Glomerular visceral epithelial cell (primary cell): ENCODE measurements around the gene CETN1.

ENCODE experiments used
- DNase-seq: peaks from one replicate; pipeline ENCODE4 v3.0.0-alpha.2; 2016; ENCODE audit errors: extremely low spot score

The CETN1 gene

DNA sequence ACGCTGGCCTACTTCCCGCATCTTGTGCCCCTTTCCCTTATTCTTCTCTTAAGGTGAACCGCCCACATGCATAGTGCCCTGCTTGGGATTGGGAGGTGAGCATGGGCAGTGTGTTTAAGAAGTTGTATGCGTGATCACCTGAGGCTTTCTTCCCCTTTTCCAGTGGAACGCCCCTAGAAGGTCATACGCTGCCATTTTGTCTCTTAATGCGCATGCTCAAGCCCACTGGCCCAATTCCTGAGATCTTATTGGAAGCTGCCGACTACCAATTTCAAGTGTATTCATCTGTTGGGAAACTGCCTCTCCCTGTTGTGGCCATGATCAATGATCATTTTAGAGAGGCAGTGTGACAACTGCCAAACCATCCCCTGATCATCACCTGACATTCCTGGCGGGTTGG lies 3.3 kb upstream of the CETN1 start:
- no peak for DNase-seq

DNA sequence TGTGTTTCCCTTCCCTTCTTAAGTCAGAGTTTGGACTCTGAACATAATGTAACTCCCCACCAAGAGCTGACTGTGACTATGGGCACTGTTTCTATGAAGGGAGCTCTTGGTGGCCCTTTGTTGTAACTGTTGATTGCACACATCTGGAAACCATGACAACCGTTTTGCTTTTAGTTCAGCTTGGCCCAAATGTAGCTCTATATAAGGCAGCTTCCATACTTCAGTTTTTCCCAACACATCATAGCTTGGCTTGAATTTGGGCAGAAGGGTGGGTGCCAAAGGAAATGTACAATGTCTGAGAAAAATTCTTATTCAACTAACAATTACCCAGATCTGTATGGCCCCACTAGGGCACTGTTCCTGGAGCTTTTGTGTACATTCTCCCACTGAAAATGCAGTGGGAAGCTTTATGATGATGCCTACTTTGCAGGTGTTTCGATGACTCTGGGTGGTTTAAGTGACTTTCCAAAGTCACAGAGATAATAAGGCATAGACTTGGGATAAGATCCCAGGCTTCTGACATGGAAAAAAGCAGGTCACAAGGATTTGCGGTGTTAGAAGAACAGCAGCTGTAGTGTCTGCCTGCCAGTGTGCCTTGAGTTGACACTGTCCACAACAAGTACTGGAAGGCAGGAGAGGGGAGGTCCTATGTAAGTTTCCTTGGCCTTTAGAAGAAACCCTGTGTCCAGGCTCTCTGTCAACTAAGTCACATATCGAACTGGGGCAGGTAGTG lies 2.4 kb upstream of the CETN1 start:
- DNase-seq: no peak

DNA sequence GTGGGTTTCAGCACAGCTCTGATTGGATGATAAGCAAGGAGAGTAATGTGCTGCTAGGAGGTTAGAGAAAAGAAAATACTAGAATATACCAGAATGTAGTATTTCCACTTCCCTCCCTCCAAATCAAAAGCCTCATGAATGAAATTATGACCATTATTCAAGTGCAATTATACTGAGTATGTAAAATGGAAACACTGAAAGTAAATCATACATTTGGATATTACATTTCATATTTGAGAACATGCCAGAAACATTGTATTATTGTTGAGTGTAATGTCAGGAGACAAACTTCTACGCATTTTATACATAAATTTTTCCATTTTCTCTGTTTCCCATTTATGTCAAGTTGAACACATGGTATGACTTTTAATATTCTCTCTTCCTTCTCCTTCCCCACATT lies 942 bp upstream of the CETN1 start:
- no peak for DNase-seq

DNA sequence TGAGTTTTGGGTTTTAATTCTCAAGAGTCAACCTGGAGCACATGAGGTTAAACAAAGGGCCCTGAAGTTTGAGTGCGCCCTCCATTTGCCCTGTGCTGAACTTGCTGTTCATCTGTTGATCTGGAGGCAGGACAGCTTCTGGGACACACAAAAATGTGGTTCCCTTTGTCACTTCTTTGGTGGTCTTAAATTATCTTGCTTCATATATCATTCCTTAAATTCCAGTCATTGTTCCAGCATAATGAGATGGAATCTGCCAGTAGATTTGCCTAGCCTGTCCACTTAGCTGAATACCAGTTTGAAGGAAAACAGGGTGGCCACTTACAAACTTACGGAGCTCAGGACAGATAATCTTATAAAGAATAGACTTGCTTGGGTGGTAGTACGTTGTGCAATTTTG lies 916 bp downstream of the CETN1 start:
- no peak for DNase-seq

DNA sequence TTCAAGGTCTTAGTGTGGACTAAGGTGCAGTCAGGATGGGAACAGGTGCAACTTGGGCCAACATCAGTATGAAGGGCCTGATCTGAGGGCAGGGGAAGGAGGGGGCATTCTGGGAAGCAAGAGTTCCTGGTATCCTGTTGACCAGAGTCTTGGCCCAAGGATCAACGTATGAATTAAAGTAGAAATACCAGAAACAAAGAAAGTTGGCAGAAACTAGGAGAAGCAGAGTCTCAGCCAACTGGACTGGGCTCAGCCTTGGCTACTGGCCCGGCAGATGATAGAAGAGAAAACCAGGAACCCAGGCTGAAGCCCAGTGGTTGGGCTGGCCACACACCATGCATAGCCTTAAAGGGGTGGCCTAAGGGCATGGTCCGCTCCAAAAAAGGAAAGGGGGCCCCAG lies 2.3 kb downstream of the CETN1 start:
- no peak for DNase-seq

DNA sequence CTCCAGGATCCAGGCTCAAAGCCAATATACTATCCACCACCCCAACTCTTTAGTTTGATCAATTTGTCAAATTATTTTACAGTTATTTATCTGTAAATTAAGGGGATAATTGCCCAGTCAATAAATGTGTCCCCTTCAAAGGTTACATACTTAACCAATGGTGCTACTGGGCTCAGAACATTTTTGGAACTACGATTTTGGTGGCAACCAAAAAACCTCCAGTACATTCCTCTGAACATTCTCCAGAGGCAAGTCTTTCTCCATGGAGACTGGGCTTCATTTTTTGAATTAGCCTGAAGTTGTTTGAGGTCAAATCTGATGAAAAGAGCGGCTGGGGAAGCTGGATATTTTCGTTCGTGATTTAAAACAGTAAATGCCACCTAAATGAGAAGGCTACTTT lies 14.9 kb downstream of the CETN1 start:
- no peak for DNase-seq

DNA sequence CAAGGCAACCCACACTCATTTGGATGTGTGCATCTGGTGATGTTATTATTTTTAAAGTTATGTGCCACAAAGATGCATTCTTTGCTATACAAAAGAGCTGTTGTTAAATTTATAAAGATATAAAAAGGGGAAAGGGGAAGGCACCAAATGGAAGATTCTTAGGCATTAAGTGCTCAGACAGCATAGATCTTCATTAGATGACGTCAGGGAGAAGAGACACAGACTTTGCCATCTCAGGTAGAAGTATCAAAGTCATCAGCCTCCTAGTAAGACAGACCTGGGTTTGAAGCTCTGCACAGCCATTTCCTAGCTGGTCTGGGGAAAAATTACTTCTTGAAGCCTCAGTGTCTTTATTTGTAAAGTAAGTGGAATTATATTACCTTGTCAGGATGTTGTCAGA lies 15.4 kb downstream of the CETN1 start:
- no peak for DNase-seq

DNA sequence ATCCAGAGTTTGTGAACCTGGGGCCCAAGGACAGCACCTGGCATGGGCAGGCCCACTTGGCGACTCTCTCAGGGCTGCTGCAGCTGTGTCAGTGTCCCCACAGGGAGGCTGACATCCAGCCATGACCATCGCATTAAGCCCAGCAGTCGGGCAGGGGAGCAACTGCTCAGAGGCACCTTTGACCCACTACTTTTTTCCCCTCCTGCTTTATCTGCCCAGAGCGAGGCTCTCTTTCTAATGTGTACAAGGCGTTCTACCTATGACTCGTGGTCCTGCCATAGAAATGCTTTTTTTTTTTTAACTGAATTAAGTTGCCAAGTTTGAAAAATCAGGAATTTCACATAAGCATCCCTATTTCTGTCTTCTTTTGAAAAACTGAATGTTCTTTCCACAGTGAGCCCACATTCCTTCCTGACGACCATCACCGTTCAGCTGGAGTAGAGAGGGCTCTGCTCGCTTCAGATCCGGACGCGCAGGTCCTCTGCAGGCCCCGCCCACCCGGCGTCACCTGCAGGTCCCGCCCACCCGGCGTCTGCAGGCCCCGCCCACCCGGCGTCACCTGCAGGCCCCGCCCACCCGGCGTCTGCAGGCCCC lies 16.2 kb downstream of the CETN1 start:
- DNase-seq: peak; percentile 70

DNA sequence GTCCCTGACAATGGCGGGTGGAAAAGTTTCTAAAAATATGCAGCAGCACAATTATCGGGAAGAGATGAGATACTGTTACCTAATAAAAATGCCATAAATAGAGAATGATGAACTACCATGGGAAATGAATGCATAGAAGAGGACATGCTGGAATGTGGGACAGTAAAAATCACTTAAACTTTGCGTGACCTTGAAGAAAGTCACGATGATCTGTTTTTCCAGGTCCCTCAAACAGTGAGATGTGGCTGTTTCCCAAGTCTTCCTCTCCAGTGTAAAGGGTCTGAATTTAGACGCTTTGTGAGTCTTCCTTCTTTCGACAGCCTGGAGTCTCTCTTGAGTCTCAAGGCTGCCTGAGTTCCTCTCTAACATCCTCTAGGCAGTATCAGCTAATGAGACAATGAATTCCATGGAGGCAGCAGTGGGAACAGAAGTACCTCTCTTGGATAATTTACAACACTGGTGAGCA lies 18.0 kb downstream of the CETN1 start:
- no peak for DNase-seq

DNA sequence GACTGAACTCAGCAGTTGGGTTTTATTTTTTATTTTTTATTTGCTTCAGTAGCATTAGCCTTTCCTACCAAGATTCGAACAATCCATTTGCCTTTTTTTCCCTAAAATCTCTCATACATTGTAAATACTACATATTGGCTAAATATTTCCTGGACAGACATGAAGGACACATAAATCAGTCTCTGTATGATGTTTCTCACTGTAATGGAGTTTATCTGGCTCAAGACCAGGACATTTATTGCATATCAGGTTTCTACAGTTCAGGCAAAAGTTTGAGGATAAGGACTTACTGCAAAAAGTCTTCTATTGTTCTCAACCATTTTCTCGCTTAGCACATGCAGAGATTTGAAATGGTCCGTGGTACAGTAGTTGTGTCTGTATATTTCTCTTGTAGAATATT lies 19.9 kb downstream of the CETN1 start:
- no peak for DNase-seq

DNA sequence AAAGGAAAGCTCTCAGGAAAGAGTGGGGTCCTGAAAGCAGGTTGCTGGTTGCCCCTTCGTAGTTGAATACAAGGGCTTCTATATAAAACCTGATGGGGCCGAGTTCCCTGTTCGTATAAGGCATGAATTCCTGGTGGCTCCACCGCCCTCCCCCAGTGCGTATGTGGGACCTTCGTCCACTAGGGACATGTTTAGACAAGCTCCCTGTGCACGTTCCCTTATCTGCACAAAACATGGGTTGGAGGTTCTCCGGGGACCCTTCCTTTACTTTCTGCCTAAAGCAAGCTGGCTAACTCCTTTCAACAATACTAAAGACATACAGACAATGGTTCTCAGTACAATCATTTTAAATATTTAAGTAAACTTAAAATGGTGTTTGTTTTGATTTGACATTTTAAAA lies 24.6 kb downstream of the CETN1 start:
- no peak for DNase-seq

DNA sequence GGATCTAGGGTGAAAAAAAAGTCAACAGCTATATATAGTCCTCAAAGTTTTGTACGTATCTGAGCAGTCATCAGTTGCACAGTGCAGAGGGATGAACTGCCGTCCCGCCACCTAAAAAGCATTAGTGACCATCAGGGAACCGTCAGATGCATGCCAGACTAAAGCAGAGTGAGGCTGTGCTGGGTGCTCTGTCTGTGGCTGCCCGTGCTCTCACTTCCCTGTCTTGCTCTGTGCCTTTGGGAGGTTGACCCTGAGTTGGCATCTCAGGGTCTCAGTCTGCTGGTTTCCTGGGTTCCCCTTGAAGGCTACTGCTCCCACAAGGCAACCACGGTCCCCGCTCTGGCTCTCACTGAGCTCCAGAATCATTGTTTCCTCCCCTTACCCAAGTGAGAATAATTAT lies 27.8 kb downstream of the CETN1 start:
- DNase-seq: no peak

DNA sequence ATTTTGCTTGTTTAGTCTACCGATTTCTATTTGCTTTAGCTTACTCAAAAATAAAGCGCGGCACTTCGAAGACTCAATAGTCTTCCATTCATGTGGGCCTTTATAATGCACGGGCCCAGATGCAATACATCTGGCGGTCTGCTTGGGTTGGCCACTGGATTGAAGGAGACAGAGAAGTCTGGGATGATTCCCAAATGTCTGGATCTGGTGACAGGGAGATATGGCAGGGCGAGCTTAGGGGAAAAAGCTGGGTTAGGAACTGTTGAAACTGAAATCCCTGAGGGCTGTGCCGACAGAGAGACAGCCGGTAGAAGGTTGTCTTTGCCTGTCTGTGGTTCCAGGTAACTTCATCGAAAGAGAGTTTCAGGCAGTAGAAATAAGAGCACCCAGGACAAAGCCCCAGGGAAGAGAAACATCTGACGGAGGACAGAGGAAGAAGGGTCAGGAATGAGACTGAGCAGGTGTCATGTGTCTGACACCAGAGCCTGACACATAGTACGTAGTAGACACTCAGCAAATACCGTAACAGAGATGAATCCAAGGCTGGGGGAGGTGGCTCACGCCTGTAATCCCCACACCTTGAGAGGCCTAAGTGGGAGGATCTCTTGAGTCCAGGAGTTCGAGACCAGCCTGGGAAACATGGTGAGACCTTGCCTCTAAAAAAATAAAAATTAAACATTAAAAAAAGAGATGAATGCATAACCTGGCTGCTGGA lies 30.2 kb downstream of the CETN1 start:
- DNase-seq: no peak

DNA sequence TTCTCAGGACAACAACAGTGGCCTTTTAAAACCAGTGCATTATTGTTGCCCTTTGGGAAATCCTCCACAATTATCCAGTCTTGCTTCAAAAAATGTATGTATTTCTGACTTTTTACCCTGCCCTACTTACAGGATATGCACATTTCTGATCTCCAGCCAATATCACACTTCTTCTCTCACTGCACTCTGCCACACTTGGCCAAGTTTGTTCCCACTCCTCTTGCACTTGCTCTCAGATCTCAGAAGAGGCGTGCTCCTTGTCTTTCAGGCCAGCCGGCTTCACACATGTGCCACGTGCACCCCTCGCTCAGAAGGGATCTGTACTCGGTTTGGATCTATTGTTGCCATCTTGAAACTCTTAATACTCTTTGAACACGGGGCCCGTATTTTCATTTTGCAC lies 32.0 kb downstream of the CETN1 start:
- DNase-seq: no peak

DNA sequence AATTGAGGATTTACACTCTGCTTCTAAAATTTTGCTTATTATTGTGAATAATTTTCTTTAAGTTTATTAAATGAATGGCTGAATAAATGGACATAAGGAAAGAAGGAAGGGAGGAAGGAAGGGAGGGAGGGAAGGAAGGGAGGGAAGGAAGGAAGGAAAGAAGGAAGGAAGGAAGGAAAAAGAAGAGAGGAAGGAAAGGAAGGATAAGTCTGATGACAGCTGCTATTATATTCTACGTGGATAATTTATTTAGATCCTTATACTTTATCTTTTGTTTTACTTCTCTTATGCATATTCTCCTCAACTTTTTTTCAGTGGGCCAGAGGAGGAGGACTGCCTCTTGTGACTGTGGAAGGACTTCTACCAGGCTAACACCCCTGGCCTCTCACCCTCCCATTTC lies 34.0 kb downstream of the CETN1 start:
- no peak for DNase-seq

DNA sequence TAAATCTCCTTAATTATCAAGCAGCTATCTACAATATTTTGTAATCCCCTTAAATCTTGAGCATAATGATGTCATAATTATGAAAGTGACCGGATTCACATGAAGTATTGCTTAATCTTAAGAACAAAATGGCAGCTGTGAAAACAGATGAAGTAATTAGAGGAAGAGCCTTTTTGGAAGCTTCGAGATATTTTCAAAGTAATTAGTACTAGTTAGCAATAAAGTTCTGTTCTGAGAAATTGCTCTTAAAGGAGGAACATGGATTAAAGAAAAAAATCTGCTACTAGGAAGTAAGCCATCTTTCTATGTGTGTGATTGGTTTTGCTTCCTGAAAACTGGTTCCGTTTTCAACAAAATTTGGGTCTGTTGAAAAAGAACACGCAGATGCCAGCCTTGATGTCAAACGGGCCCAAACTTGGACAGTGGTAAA lies 34.9 kb downstream of the CETN1 start:
- DNase-seq: no peak

DNA sequence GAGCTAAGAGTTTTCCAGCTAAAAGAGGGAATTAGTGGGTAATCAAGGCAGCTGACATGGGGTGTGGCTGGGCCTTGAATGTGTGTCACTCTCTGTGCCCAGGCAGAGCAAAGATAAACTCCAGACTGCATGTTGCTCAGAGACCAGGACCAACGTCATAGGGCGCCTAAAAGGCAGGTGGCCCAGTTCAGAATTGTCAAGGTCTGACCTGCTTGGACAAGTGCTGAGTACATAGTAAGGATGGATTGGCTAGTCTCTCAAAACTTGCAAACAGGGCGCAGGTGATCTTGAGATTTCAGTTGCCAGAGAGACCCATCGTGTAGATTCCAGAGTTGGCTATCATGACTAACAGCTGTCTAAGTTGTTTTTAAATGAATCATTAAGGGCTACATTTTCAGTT lies 35.6 kb downstream of the CETN1 start:
- no peak for DNase-seq

DNA sequence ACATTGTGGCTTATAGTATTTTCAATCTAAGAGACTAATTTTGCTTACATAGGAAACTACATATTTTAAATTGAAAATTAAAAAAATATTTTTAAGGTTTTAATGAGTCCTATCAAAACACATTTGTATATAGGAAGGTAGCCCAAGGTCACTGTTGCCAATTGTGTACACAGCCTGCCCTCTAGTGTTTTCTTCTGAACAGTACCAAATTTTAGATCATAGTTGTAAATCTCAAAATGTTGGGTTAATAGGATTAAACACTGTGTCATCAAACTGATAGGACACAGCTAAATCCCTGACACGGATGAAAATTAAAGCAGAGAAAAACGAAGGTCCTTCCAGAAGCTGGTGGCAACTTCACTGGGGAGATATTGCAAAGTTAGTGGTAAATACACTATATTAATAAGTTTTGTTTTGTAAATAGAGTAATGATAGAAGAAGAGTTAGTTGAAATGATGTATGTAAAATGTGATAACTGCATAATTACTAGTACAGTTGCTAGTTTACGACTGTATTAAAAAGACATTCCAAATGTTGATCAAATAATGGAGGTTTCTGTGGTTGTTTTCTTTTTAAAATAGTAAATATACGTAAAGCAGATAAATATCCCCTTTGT lies 36.3 kb downstream of the CETN1 start:
- DNase-seq: peak; percentile 40

DNA sequence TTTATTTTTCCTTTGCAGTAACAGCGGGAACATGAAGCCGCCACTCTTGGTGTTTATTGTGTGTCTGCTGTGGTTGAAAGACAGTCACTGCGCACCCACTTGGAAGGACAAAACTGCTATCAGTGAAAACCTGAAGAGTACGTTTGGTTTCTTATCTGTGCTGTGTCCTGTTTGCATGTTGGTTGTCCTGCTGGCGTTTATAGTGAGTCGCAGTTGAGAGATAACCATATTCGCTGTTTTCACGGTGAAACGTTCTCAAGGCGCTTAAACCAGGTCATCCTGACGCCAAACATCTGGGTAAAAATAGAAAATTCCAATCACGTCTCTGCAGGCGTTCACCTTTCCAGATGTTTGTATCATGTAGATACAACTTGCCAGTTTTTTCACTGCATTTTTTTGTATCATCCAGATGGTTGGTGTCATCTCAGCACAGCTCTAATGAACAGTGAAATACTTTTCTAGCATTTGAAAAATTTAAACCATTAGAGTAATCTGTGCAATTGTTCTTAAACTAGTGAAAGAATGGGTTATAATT lies 37.9 kb downstream of the CETN1 start:
- DNase-seq: no peak

DNA sequence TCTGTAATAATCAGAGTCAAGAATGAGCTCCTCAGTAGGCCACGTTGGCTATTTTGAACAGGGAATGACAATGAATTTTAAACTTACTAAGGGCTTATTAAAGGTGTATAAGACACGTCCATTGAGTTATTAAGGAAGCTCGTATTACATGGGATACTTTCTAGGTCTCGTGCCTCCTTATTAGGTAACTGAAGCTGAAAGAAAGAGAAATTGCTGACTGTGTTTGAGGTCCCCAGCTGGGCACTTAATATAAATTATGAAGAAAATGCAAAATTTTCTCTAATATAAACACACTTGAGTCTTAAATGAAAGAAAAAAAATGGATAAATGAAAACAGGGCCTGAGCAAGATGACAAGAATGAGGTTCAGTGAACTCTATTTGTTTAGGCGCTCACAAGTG lies 38.4 kb downstream of the CETN1 start:
- no peak for DNase-seq

DNA sequence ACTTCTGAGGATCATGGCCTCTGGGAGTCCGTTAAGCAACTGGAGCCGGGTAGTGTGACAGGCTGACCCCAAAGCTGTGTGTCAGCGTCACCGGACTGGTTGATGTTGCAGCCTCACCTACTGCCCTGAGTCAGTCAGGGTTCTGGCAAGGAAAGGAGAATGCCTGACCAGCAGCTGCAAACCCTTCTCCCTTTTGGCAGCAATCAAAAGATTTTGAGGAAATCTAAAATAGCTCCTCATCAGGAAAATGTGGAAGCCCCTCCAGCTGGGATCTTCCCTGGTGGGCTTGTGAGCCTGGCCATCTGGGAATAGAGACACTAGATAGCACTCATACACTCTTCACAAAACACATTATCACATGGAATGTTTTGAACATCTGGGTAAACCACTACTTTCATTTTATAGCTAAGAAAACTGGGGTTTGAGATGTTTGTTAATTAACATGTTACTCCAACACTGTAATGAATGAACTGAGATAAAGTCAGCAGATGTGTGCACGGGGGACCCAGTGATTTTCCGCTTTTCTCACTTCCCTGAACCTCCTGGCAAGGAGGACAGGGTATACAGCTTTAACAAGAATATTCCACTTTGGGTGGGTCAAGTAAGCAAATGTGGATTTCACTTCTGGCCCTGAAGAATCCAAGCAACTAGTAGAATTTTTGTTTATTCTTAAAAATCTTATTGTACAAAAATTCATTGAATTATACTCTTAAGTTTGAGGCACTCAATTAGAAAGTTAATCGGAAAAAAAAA lies 41.3 kb downstream of the CETN1 start:
- DNase-seq: no peak

DNA sequence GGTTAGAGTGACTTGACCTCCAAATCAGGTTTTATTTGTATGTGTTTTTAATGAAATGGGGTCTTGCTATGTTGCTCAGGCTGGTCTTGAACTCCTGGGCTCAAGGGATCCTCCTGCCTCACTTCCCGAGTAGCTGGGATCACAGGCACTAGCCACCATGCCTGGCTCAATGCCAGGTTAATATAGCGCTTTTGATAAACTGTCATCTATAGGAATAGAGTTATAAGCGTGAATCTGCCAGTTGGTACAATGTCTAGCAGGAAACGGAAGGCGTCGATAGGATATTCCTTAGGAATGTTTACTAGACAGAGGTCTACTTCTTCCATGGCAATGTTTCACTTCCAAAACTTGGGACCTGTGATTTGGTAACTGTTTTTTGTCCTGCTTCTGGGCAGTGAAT lies 42.1 kb downstream of the CETN1 start:
- no peak for DNase-seq
